IMR-90 (cell line): ENCODE results near the gene CCND1. TPM values are rescaled to one million over a fixed set of nuclear protein-coding genes. Genes with fewer than 3 reads are reported as not detected.

Experiments used
- ATAC-seq: fragments of 200-7000 bp; cut with Tn5 transposase; 2 replicates; pipeline ENCODE4 v1.9.1; 2020; ENCODE audit warnings: low read depth, mild to moderate bottlenecking, moderate library complexity
- BruUV-seq: library from RNA; stranded (reverse); fragments of 400-500 nt; replicated peaks from 2 replicates; lab custom pipeline; 2021; lab: Mats Ljungman, UMichigan
- CTCF ChIA-PET: fragments of 300-600 bp; formaldehyde crosslinking; extraction: SDS; loops from one replicate; lab custom pipeline; 2021; ENCODE audit warnings: antibody characterized with exemption; lab: Yijun Ruan, JAX
- POLR2A ChIA-PET: fragments of 300-600 bp; sonication (Branson Sonifier 250); formaldehyde crosslinking; loops from one replicate; lab custom pipeline; 2022; ENCODE audit warnings: antibody characterized with exemption; ENCODE audit not compliant: unreplicated experiment; lab: Charles Lee
- DNase-seq: peaks from one replicate; pipeline ENCODE4 v3.0.0; 2013
- H2AFZ ChIP-seq: replicated peaks from 2 replicates; pipeline ENCODE3; 2013; ENCODE audit warnings: low read length, mild to moderate bottlenecking; ENCODE audit not compliant: poor library complexity
- H2AK5ac ChIP-seq: 2 replicates; pipeline ENCODE4 v1.6.1; 2013; ENCODE audit warnings: low read depth, low read length, inconsistent platforms
- H2AK9ac ChIP-seq: replicated peaks from 2 replicates; pipeline ENCODE3; 2013; ENCODE audit warnings: mild to moderate bottlenecking, low read depth, low read length, moderate library complexity; ENCODE audit not compliant: poor library complexity
- H2BK120ac ChIP-seq: 2 replicates; pipeline ENCODE4 v1.6.1; 2013; ENCODE audit warnings: low read depth, low read length, inconsistent platforms
- H2BK15ac ChIP-seq: 3 replicates; pipeline ENCODE4 v1.6.1; 2013; ENCODE audit warnings: low read depth, low read length, inconsistent platforms
- H2BK20ac ChIP-seq: 2 replicates; pipeline ENCODE4 v1.6.1; 2013; ENCODE audit warnings: low read depth, mild to moderate bottlenecking, inconsistent platforms, low read length, moderate library complexity
- H2BK5ac ChIP-seq: 2 replicates; pipeline ENCODE4 v1.6.1; 2013; ENCODE audit warnings: mild to moderate bottlenecking, low read depth, low read length, inconsistent platforms; ENCODE audit not compliant: poor library complexity, severe bottlenecking
- H3K14ac ChIP-seq: replicated peaks from 2 replicates; pipeline ENCODE4 v1.6.1; 2013; ENCODE audit warnings: low read depth, low read length, inconsistent platforms
- H3K18ac ChIP-seq: 2 replicates; pipeline ENCODE4 v1.6.1; 2013; ENCODE audit warnings: low read depth, low read length, control low read depth
- H3K23ac ChIP-seq: 2 replicates; pipeline ENCODE4 v1.6.1; 2013; ENCODE audit warnings: low read depth, low read length, inconsistent platforms
- H3K27ac ChIP-seq: 2 replicates; pipeline ENCODE4 v1.5.1; 2013; ENCODE audit warnings: mild to moderate bottlenecking, control low read depth, low read length; ENCODE audit not compliant: insufficient read depth
- H3K27me3 ChIP-seq: 2 replicates; pipeline ENCODE4 v1.6.1; 2013; ENCODE audit warnings: low read length; ENCODE audit not compliant: control insufficient read depth, insufficient read depth
- H3K36me3 ChIP-seq: 2 replicates; pipeline ENCODE4 v1.6.1; 2013; ENCODE audit warnings: low read length, mixed read lengths; ENCODE audit not compliant: control insufficient read depth, insufficient read depth
- H3K4ac ChIP-seq: 2 replicates; pipeline ENCODE4 v1.6.1; 2013; ENCODE audit warnings: low read depth, low read length, inconsistent platforms
- H3K4me1 ChIP-seq: 2 replicates; pipeline ENCODE4 v1.6.1; 2013; ENCODE audit warnings: low read length, mixed read lengths; ENCODE audit not compliant: control insufficient read depth, insufficient read depth
- H3K4me2 ChIP-seq: 2 replicates; pipeline ENCODE4 v1.6.1; 2013; ENCODE audit warnings: low read depth, mild to moderate bottlenecking, control low read depth, low read length, moderate library complexity
- H3K4me3 ChIP-seq: 2 replicates; pipeline ENCODE4 v1.5.1; 2013; ENCODE audit warnings: low read depth, mild to moderate bottlenecking, control low read depth, low read length, moderate library complexity; ENCODE audit not compliant: insufficient read depth
- H3K56ac ChIP-seq: 2 replicates; pipeline ENCODE4 v1.6.1; 2013; ENCODE audit warnings: low read length, inconsistent platforms; ENCODE audit not compliant: insufficient read depth; ENCODE audit errors: extremely low read depth
- H3K79me1 ChIP-seq, 2 experiments: 2 replicates each; pipeline ENCODE4 v1.6.1; 2013; ENCODE audit warnings: low read length in 2 of 2, inconsistent platforms in 1 of 2, low read depth in 1 of 2
- H3K9ac ChIP-seq: 2 replicates; pipeline ENCODE4 v1.6.1; 2013; ENCODE audit warnings: low read depth, low read length, control low read depth
- H3K9me1 ChIP-seq: 2 replicates; pipeline ENCODE4 v1.6.1; 2013; ENCODE audit warnings: low read length, inconsistent platforms; ENCODE audit not compliant: insufficient read depth
- H3K9me3 ChIP-seq: 2 replicates; pipeline ENCODE4 v1.6.1; 2013; ENCODE audit warnings: low read length; ENCODE audit not compliant: control insufficient read depth, insufficient read depth
- H4K20me1 ChIP-seq: 2 replicates; pipeline ENCODE4 v1.6.1; 2013; ENCODE audit warnings: low read length, inconsistent platforms; ENCODE audit not compliant: insufficient read depth
- H4K5ac ChIP-seq: 2 replicates; pipeline ENCODE4 v1.6.1; 2013; ENCODE audit warnings: mild to moderate bottlenecking, low read depth, low read length, control low read depth
- H4K8ac ChIP-seq, 2 experiments: 2 replicates each; pipeline ENCODE4 v1.6.1; 2013; ENCODE audit warnings: low read depth in 2 of 2, low read length in 2 of 2, control low read depth in 1 of 2, inconsistent platforms in 1 of 2
- H4K91ac ChIP-seq: 2 replicates; pipeline ENCODE4 v1.6.1; 2013; ENCODE audit warnings: low read depth, low read length, inconsistent platforms; ENCODE audit not compliant: insufficient read depth
- CHD1 ChIP-seq: IDR thresholded peaks from 2 replicates; pipeline ENCODE4 v1.6.1; 2012; ENCODE audit warnings: low read depth, low read length, improper control_type of control experiment
- ELK1 ChIP-seq: fragments of 150-350 bp; IDR thresholded peaks from 2 replicates; pipeline ENCODE4 v1.6.1; 2016; ENCODE audit warnings: low read depth, mild to moderate bottlenecking, low read length, moderate library complexity, borderline replicate concordance
- FOS ChIP-seq: fragments of 150-350 bp; IDR thresholded peaks from 2 replicates; pipeline ENCODE4 v1.6.1; 2016; ENCODE audit warnings: low read depth, low read length
- MAFK ChIP-seq: IDR thresholded peaks from 2 replicates; pipeline ENCODE4 v1.6.1; 2012; ENCODE audit warnings: low read depth, low read length, improper control_type of control experiment
- MAZ ChIP-seq: IDR thresholded peaks from 2 replicates; pipeline ENCODE4 v1.6.1; 2012; ENCODE audit warnings: low read depth, mild to moderate bottlenecking, low read length, improper control_type of control experiment, moderate library complexity, borderline replicate concordance
- MXI1 ChIP-seq: IDR thresholded peaks from 2 replicates; pipeline ENCODE4 v1.6.1; 2012; ENCODE audit warnings: low read depth, mild to moderate bottlenecking, low read length, moderate library complexity, borderline replicate concordance
- NFE2L2 ChIP-seq: fragments of 150-350 bp; IDR thresholded peaks from 2 replicates; pipeline ENCODE4 v1.6.1; 2016; ENCODE audit warnings: low read depth, mild to moderate bottlenecking, low read length
- POLR2A ChIP-seq: IDR thresholded peaks from 2 replicates; pipeline ENCODE4 v1.6.1; 2012; ENCODE audit warnings: mild to moderate bottlenecking, low read depth, low read length
- RAD21 ChIP-seq: IDR thresholded peaks from 2 replicates; pipeline ENCODE4 v1.6.1; 2012; ENCODE audit warnings: low read length, improper control_type of control experiment
- RCOR1 ChIP-seq: IDR thresholded peaks from 2 replicates; pipeline ENCODE4 v1.6.1; 2012; ENCODE audit warnings: mild to moderate bottlenecking, low read length, improper control_type of control experiment; ENCODE audit not compliant: insufficient replicate concordance
- RFX5 ChIP-seq: IDR thresholded peaks from 2 replicates; pipeline ENCODE4 v1.8.0; 2012; ENCODE audit warnings: low read depth, mild to moderate bottlenecking, low read length, moderate library complexity
- SMC3 ChIP-seq: fragments of 150-350 bp; IDR thresholded peaks from 2 replicates; pipeline ENCODE4 v1.6.1; 2016; ENCODE audit warnings: low read depth, mild to moderate bottlenecking, antibody characterized with exemption, low read length, moderate library complexity
- USF2 ChIP-seq: fragments of 150-350 bp; IDR thresholded peaks from 2 replicates; pipeline ENCODE4 v1.6.1; 2017; ENCODE audit warnings: mild to moderate bottlenecking, antibody characterized with exemption, low read length, low read depth
- WGBS, 2 experiments: methylation state at CpG; one replicate each; pipeline versions ENCODE4 v1.1.5 to v1.1.7; 2013; ENCODE audit warnings: missing lambda C conversion rate in 2 of 2; ENCODE audit not compliant: insufficient read length in 1 of 2; ENCODE audit errors: extremely low coverage in 2 of 2; 5-methylcytosine and 5-hydroxymethylcytosine counted together
- dilution Hi-C: fragments of 300-500 bp; cut with HindIII; formaldehyde crosslinking; loops from one replicate; pipeline ENCODE4 v1.14.3; 2018; ENCODE audit warnings: low sequenced_read_pairs; ENCODE audit not compliant: unreplicated experiment
- in situ Hi-C: fragments of 300-500 bp; cut with MboI; formaldehyde crosslinking; loops from 3 replicates; pipeline ENCODE4 v1.14.3; 2019; ENCODE audit warnings: low sequenced_read_pairs, inconsistent platforms, mixed read lengths
- intact Hi-C: fragments of 100-400 bp; cut with micrococcal nuclease; formaldehyde crosslinking; loops from 2 replicates; pipeline ENCODE4 v1.10.0; 2022
- polyA plus RNA-seq, 3 experiments: library from polyadenylated mRNA; depleted of rRNA; stranded (reverse); fragments of >200 nt; gene quantifications; 2 replicates each; pipeline ENCODE4 v1.2.3, GENCODE V29; 2012; ENCODE audit warnings: low replicate concordance in 1 of 3
- total RNA-seq: library from RNA; depleted of rRNA; stranded (reverse); fragments of >200 nt; gene quantifications from 2 replicates; pipeline ENCODE4 v1.2.3, GENCODE V29; 2012

CCND1 gene
- total and polyA plus RNA-seq, 2 of the 4 experiments (the other 2 are of a cell fraction): 481 to 748 TPM

GRCh38 chr11:69640995-69641581, at the start of gene CCND1 (continued):
- peak; percentile 79; the same call in 1 of the 2 replicates for TF ChIP-seq CHD1
- no peak for TF ChIP-seq USF2
- no peak for TF ChIP-seq MAFK

- no peak for ATAC-seq
- 95% methylated on average over 21 of the region's 31 CpGs; no CpG with 5 or more reads in 1 of the 2 experiments for WGBS, 2 experiments
- Histone ChIP-seq H2BK15ac (no peak overlapping the region), H3K9me3 (peaks cover 2% of the 10 kb centered on the region; the same call in 1 of the 2 replicates), H3K4me3 (no peak overlapping the region), H4K8ac (no peak overlapping the region), H3K18ac (no peak overlapping the region), H3K27ac (no peak overlapping the region), H3K14ac (no peak overlapping the region), H3K27me3 (no peaks in the 10 kb centered on the region), H2AK5ac (no peak overlapping the region), H3K36me3 (no peaks in the 10 kb centered on the region), H3K9me1 (peaks cover 5% of the 10 kb centered on the region), H3K4ac (no peak overlapping the region), H2BK120ac (no peak overlapping the region), H3K4me2 (no peak overlapping the region), H3K9ac (no peak overlapping the region), H2AFZ (no peak overlapping the region), H3K56ac (no peak overlapping the region), H4K20me1 (no peaks in the 10 kb centered on the region), H3K23ac (no peak overlapping the region), H2BK5ac (no peak overlapping the region), H3K79me1 (no peaks in the 10 kb centered on the region), H4K91ac (no peak overlapping the region), H3K4me1 (no peaks in the 10 kb centered on the region; the same call in 1 of the 2 replicates), H4K5ac (no peak overlapping the region), H2AK9ac (no peak overlapping the region), H2BK20ac (no peak overlapping the region)
- intact Hi-C loops: no loop called here
- DNase-seq: no peak
- CTCF ChIA-PET: no interaction called here
- no TSS peak for BruUV-seq
- in situ Hi-C loops: no loop called here
- dilution Hi-C loops: no loop called here
- POLR2A ChIA-PET: no interaction called here
- TF ChIP-seq CHD1 (no peak), MXI1 (no peak), MAZ (no peak), RFX5 (no peak), NFE2L2 (no peak), POLR2A (no peak), RAD21 (no peak), USF2 (no peak), FOS (no peak), SMC3 (no peak), MAFK (no peak), ELK1 (no peak), RCOR1 (no peak)
Measured at GRCh38 chr11:69592986-69593650, 47.8 kb upstream of the CCND1 start.
